Measurements from ENCODE around the gene ZNF362.
"Not testable (repeated sequence)": the region's sequence is repeated elsewhere in the genome, so short reads cannot be mapped to it uniquely, and the experiment has no call there.

The ZNF362 gene

DNA sequence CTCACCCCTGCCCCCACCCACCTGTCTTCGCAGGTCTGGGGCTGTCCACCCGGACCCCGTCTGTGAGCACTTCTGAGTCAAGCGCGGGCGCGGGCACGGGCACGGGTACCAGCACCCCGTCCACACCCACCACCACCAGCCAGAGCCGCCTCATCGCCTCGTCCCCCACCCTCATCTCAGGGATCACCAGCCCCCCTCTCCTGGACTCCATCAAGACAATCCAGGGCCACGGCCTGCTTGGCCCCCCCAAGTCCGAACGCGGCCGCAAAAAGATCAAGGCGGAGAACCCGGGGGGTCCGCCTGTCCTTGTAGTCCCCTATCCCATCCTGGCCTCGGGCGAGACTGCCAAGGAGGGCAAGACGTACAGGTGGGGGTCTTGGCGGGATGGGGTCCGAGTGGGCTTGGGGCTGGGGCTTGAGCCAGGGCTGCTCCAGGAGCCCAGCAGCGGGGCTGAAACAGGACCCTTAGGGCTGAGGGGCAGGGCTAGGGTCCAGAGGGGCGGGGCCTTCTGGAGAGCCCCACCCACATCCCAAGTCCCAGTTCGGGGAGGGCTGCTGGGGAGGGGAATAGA lies 23.9 kb downstream of the ZNF362 start:
- no peaks in the 10 kb centered on the region for H3K27me3 ChIP-seq (ENCODE audit: insufficient read depth, low read length)
- no peak overlapping the region for H3K4me3 ChIP-seq (ENCODE audit: low read length)
- H3K4me1 ChIP-seq (ENCODE audit: insufficient read depth, low read length): no peaks in the 10 kb centered on the region
- H3K36me3 ChIP-seq (ENCODE audit: insufficient read depth, low read depth, low read length): peaks cover 67% of the 10 kb centered on the region
- no peaks in the 10 kb centered on the region for H3K9me3 ChIP-seq (ENCODE audit: insufficient read depth, low read depth, low read length)
- H3K27ac ChIP-seq (ENCODE audit: low read length): no peak overlapping the region
- H3K9ac ChIP-seq (ENCODE audit: low read depth, low read length): no peak overlapping the region

DNA sequence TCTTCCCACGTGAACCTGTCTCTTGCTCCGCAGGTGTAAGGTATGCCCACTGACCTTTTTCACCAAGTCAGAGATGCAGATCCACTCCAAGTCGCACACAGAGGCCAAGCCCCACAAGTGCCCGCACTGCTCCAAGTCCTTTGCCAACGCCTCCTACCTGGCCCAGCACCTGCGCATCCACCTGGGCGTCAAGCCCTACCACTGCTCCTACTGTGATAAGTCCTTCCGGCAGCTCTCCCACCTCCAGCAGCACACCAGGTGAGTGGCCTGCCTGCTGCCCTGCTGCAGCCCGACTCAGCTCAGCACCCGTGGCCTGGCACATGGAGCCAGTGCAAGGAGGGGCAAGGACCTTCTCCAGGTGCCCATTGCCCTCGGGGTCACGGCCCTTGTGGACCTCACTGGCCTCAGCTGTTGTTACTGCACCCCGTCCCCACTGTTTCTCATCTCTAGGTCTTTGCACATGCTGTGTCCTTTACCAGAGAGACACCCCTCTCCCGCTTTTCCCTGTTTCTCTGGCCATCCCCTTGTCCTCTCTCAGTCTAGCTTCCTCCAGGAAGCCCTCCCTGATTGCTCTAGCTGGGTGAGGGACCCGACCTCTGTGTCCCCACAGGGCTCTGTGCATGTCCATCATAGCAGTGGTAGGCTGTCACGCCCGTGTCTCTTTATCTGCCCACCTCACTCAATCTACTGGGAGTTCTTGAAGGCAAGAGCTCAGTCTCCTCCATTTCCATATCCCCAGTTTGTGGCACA lies 25.4 kb downstream of the ZNF362 start:
- Histone ChIP-seq H3K27me3 (ENCODE audit: insufficient read depth, low read length) (no peaks in the 10 kb centered on the region), H3K9me3 (ENCODE audit: insufficient read depth, low read depth, low read length) (no peaks in the 10 kb centered on the region), H3K9ac (ENCODE audit: low read depth, low read length) (no peak overlapping the region), H3K4me1 (ENCODE audit: insufficient read depth, low read length) (no peaks in the 10 kb centered on the region), H3K27ac (ENCODE audit: low read length) (no peak overlapping the region), H3K36me3 (ENCODE audit: insufficient read depth, low read depth, low read length) (peaks cover 72% of the 10 kb centered on the region), H3K4me3 (ENCODE audit: low read length) (no peak overlapping the region)

DNA sequence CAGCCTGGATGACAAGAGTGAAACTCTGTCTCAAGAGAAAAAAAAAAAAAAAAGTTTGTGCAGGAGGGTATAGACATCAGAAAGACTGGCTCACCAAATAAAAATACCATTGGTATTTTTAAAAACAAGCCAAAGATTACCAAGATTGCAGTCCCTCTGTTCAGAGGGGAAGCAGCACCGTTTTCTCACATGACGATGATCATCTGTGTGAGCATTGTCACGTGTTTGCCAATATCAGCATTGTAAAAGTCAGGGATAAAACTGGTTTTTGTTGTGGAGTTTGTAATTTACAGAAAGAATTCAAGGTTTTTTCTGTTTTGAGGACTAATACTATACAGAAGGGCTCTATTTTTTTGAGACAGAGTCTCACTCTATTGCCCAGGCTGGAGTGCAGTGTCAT lies 26.5 kb downstream of the ZNF362 start:
- Histone ChIP-seq H3K36me3 (ENCODE audit: insufficient read depth, low read depth, low read length) (peaks cover 66% of the 10 kb centered on the region), H3K27me3 (ENCODE audit: insufficient read depth, low read length) (no peaks in the 10 kb centered on the region), H3K9me3 (ENCODE audit: insufficient read depth, low read depth, low read length) (no peaks in the 10 kb centered on the region), H3K4me1 (ENCODE audit: insufficient read depth, low read length) (no peaks in the 10 kb centered on the region), H3K9ac (ENCODE audit: low read depth, low read length) (no peak overlapping the region), H3K4me3 (ENCODE audit: low read length) (no peak overlapping the region), H3K27ac (ENCODE audit: low read length) (no peak overlapping the region)

DNA sequence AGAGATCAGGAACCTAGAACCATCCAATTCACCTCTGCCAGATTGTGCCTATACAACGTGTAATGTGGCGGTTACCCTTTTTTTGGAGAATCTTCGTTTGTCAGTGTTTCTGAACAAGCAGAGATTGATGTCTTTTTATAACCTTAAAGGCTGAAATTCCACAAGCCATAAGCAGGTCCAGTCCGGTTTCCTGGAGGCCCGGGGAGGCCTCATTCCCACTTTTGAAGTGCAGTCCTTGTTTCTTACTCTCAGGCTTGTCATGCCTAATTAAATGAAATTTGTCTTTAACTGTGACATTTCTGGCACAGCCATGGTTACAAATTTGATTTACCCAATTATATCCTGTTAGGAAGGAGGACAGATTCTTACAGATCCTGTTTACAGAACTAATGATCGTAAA lies 27.8 kb downstream of the ZNF362 start:
- Histone ChIP-seq H3K4me1 (ENCODE audit: insufficient read depth, low read length) (no peaks in the 10 kb centered on the region), H3K27me3 (ENCODE audit: insufficient read depth, low read length) (no peaks in the 10 kb centered on the region), H3K27ac (ENCODE audit: low read length) (no peak overlapping the region), H3K9ac (ENCODE audit: low read depth, low read length) (no peak overlapping the region), H3K4me3 (ENCODE audit: low read length) (no peak overlapping the region), H3K9me3 (ENCODE audit: insufficient read depth, low read depth, low read length) (no peaks in the 10 kb centered on the region), H3K36me3 (ENCODE audit: insufficient read depth, low read depth, low read length) (peaks cover 57% of the 10 kb centered on the region)

DNA sequence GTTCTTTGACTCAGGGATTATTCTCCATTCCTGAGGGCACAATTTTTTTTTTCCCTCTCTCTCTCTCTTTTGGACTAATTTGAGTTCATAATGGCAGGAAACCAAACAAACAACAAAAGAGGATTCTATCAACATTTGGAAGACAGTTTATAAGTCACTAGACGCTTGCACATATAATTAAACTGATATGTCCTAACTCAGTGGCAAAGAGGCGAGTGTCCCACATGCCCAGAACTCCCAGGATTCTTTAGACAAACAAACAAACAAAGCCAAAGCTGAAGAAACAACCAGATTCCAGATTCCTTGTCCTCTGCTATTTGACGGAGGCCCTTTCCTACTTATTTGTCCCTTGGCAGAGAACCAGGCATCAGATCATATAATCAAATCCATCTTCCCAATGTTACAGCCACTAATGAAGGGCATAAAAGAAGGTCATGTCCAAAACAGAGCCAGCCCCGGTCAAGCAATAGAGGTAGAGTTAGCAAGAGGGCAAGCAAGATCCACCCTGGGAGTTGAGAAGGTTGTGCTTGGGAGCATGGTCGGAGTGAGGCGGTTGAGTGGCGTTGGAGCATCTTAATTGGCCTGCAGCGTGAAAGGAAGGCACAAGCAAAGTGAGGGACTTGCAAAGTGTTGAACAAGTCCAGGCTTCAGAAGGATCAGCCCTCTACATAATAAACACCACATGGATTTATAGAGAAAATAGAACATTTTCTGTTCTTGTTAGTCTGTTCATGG lies 30.3 kb downstream of the ZNF362 start:
- Histone ChIP-seq H3K4me3 (ENCODE audit: low read length) (no peak overlapping the region), H3K9me3 (ENCODE audit: insufficient read depth, low read depth, low read length) (no peaks in the 10 kb centered on the region), H3K27me3 (ENCODE audit: insufficient read depth, low read length) (no peaks in the 10 kb centered on the region), H3K36me3 (ENCODE audit: insufficient read depth, low read depth, low read length) (peaks cover 50% of the 10 kb centered on the region), H3K9ac (ENCODE audit: low read depth, low read length) (no peak overlapping the region), H3K27ac (ENCODE audit: low read length) (no peak overlapping the region), H3K4me1 (ENCODE audit: insufficient read depth, low read length) (no peaks in the 10 kb centered on the region)

DNA sequence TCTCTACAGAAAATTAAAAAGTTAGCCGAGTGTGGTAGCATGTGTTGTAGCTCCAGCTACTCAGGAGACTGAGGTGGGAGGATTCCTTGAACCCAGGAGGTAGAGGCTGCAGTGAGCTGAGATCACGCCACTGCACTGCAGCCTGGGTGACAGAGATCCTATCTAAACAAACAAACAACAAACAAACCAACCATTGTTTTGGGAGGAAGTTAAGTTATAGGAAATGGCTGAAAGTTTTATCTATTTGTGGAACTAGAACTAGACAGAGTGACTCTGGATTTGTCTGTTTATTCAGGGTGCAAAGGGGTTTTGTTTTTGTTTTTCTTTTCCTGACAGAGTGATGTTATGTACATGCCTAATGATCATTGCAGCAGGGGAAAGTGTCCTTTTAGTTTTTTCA lies 31.0 kb downstream of the ZNF362 start:
- Histone ChIP-seq H3K9ac (ENCODE audit: low read depth, low read length) (no peak overlapping the region), H3K27me3 (ENCODE audit: insufficient read depth, low read length) (no peaks in the 10 kb centered on the region), H3K9me3 (ENCODE audit: insufficient read depth, low read depth, low read length) (no peaks in the 10 kb centered on the region), H3K4me3 (ENCODE audit: low read length) (no peak overlapping the region), H3K4me1 (ENCODE audit: insufficient read depth, low read length) (no peaks in the 10 kb centered on the region), H3K27ac (ENCODE audit: low read length) (no peak overlapping the region), H3K36me3 (ENCODE audit: insufficient read depth, low read depth, low read length) (peaks cover 43% of the 10 kb centered on the region)

DNA sequence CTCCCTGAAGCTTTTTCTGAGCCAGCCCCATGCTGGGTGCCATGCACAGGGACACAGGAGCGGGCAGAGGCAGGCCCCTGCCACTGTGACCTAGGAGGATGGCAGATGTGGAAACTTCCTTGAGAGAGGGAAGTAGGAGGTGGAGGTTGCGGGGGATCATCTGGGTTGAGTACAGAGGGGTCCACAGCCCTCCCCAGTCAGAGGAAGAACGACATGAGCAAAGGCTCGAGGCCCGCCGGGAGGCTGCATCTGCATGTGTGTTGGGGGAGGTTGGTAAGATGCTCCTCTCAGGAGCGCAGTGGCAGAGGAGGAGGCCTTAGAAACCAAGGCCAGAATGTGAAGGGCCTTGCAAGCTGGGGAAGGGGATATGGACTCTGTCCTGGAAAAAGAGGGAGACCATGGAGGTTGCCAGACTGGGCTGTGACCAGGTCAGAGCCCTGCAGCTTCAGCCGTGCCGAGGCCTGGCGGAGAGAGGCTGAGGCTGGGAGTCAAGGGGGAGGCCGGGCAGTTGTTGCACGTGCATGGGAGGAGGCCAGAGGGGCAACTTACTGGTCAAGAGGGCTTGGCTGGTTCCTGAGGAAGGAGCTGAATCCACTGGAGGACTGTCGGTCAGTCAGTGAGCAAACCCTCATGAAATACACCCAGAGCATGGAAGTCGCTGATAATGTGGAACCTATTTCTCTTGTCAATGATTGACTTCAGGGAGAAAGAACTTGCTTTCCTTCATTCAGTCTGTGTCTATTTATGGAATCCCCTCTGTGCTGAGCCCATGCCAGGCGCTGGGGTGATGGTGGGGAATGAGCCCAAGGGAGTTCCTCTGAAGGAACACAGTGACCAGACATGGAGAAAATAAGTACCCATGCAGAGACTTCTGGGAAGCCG lies 32.9 kb downstream of the ZNF362 start:
- H3K9me3 ChIP-seq (ENCODE audit: insufficient read depth, low read depth, low read length): no peaks in the 10 kb centered on the region
- peaks cover 33% of the 10 kb centered on the region for H3K36me3 ChIP-seq (ENCODE audit: insufficient read depth, low read depth, low read length)
- no peak overlapping the region for H3K27ac ChIP-seq (ENCODE audit: low read length)
- no peak overlapping the region for H3K9ac ChIP-seq (ENCODE audit: low read depth, low read length)
- no peaks in the 10 kb centered on the region for H3K4me1 ChIP-seq (ENCODE audit: insufficient read depth, low read length)
- H3K4me3 ChIP-seq (ENCODE audit: low read length): no peak overlapping the region
- H3K27me3 ChIP-seq (ENCODE audit: insufficient read depth, low read length): no peaks in the 10 kb centered on the region

DNA sequence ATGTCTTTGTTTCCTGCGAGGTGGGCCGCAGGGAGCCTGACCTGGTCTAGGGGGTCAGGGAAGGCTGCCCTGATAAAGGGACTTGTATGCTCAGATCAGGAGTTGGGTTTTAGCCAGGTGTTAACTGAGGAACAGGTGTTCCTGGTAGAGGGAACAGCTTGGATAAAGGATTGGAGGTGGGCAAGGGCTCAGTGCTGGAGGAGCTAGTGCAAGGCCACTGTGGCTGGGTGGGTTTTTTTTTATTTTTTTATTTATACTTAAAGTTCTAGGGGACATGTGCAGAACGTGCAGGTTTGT lies 33.5 kb downstream of the ZNF362 start:
- H3K27ac ChIP-seq (ENCODE audit: low read length): no peak overlapping the region
- H3K4me1 ChIP-seq (ENCODE audit: insufficient read depth, low read length): no peaks in the 10 kb centered on the region
- H3K9ac ChIP-seq (ENCODE audit: low read depth, low read length): no peak overlapping the region
- H3K36me3 ChIP-seq (ENCODE audit: insufficient read depth, low read depth, low read length): peaks cover 32% of the 10 kb centered on the region
- H3K9me3 ChIP-seq (ENCODE audit: insufficient read depth, low read depth, low read length): no peaks in the 10 kb centered on the region
- H3K27me3 ChIP-seq (ENCODE audit: insufficient read depth, low read length): no peaks in the 10 kb centered on the region
- H3K4me3 ChIP-seq (ENCODE audit: low read length): no peak overlapping the region

DNA sequence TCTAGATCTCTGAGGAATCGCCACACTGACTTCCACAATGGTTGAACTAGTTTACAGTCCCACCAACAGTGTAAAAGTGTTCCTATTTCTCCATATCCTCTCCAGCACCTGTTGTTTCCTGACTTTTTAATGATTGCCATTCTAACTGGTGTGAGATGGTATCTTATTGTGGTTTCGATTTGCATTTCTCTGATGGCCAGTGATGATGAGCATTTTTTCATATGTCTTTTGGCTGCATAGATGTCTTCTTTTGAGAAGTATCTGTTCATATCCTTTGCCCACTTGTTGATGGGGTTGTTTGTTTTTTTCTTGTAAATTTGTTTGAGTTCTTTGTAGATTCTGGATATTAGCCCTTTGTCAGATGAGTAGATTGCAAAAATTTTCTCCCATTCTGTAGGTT lies 34.3 kb downstream of the ZNF362 start:
- not testable (repeated sequence) for H3K4me1 ChIP-seq (ENCODE audit: insufficient read depth, low read length); H3K27ac ChIP-seq (ENCODE audit: low read length); H3K9ac ChIP-seq (ENCODE audit: low read depth, low read length); H3K9me3 ChIP-seq (ENCODE audit: insufficient read depth, low read depth, low read length); H3K4me3 ChIP-seq (ENCODE audit: low read length); H3K27me3 ChIP-seq (ENCODE audit: insufficient read depth, low read length)
- peaks cover 29% of the 10 kb centered on the region for H3K36me3 ChIP-seq (ENCODE audit: insufficient read depth, low read depth, low read length)

DNA sequence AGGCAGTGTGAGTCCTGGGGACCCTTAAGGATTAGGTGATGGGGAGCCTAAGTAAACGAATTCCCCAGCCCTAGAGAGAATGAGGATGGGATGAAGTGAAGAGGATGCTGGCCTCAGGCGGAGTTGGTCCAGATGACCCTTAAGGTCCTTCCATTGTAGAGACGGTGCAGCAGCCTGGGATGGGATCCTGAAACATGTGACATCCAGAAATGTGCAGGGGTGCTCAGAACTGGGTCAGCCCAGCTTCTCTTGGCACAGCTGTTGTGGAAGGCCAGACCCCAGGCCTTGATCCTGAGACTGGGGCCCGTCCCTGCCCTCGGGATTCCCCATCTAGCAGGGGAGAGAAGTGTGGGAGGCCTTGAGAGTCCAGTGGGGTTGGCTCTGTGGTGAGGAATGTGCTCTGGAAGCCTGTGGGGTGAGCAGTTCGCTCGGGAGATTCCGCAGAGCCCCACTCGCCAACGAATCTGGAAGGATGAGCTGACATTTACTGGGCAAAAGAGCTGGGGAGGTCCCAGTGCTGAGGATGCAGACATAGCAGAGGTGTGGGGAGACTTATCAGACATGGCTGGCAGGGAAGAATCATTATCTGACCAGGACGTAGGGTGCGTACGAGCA lies 36.5 kb downstream of the ZNF362 start:
- no peaks in the 10 kb centered on the region for H3K27me3 ChIP-seq (ENCODE audit: insufficient read depth, low read length)
- H3K4me3 ChIP-seq (ENCODE audit: low read length): no peak overlapping the region
- H3K9me3 ChIP-seq (ENCODE audit: insufficient read depth, low read depth, low read length): no peaks in the 10 kb centered on the region
- no peak overlapping the region for H3K9ac ChIP-seq (ENCODE audit: low read depth, low read length)
- H3K4me1 ChIP-seq (ENCODE audit: insufficient read depth, low read length): no peaks in the 10 kb centered on the region
- H3K27ac ChIP-seq (ENCODE audit: low read length): no peak overlapping the region
- H3K36me3 ChIP-seq (ENCODE audit: insufficient read depth, low read depth, low read length): peaks cover 39% of the 10 kb centered on the region

Measured in iPS-20b (cell line).